Fibroblast of gingiva (primary cell): ENCODE results near the gene CELA1.
"Not testable (repeated sequence)": the region's sequence is repeated elsewhere in the genome, so short reads cannot be mapped to it uniquely, and the experiment has no call there.

ENCODE experiments used
- DNase-seq: peaks from one replicate; pipeline ENCODE4 v3.0.0-alpha.2; 2011; ENCODE audit warnings: low read depth

CELA1 gene

DNA sequence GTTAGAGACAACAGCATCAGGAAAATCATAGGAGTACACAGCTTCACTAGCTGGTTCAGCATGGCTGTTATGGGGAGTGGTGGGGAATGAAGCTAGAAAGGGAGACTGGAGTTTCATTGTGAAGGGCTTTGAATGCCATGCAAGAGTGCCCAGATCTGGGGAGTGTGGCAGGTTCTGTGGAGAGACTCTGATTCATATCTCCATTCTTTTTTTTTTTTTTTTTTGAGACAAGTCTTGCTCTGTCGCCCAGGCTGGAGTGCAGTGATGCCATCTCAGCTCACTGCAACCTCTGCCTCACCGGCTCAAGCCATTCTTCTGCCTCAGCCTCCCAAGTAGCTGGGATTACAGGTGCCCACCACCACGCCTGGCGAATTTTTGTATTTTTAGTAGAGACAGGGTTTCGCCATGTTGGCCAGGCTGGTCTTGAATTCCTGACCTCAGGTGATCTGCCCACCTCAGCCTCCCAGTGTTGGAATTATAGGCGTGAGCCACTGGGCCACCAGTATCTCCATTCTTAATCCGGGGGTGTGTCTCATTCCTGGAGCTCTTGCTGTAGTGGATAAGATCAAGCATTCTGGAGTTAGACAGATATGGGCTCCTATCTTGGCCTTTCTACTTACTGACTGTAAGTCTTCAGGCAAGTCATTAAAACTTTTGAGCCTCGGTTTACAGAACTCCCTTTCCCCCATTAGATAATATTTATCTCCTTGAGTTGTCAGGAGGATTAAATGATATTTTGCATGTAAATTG, 28.2 kb downstream of the CELA1 start:
- not testable (repeated sequence) for DNase-seq

DNA sequence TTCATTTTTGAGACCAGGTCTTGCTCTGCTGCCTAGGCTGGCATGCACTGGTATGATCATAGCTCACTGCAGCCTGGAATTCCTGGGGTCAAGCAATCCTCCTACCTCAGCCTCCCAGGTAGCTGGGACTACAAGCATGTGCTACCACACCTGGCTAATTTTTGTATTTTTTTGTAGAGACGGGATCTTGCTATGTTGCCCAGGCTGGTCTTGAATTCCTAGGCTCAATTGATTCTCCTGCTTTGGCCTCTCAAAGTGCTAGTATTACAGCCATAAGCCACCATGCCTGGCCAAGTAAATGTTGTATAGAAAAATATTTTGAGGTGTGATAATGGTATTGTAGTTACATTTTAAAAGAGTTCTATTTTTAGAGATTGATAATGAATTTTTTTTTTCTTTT, 35.1 kb downstream of the CELA1 start:
- DNase-seq: no peak

DNA sequence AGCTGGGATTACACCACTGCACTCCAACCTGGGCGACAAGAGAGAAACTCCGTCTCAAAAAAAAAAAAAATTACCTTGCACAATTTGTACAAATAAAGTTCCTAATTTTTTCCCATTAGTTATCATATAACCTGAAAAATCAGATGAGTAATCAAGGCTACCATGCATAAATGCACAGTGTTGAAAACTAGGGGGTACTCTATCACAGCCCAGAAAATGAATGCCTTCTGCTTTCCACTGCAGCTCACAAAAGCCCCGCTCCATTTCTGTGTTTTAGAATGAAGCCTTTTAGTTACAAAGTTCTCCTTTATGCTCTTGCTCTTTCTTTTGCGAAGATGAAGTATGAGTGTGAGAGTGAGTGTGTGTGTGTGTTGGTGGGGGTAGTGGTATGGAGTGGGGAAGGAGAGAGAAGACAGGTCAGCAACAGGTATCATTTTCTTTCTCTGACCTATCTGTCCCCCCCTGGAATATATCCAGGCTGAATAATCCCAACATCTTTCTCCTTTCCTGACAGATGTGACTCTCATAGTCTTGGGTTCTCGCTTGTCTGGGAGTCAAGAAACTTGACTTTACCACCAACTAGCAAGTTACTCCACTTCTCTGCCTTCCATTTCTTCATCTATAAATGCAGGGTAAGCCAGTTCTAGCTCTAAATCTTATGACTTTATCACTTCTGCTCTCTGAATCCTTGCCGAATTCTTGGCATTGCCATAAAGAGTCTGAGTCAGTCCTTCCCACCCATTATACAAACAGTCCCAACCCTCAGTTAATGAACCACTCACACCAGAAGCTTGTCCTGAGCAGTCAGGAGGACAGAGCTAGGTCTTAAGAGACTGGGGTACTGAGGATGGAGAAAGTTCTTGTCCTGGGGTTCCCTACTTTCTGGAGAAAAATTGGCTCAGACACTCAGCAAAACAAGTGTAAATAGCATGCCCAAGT, 38.6 kb downstream of the CELA1 start:
- peak; percentile 69 for DNase-seq

DNA sequence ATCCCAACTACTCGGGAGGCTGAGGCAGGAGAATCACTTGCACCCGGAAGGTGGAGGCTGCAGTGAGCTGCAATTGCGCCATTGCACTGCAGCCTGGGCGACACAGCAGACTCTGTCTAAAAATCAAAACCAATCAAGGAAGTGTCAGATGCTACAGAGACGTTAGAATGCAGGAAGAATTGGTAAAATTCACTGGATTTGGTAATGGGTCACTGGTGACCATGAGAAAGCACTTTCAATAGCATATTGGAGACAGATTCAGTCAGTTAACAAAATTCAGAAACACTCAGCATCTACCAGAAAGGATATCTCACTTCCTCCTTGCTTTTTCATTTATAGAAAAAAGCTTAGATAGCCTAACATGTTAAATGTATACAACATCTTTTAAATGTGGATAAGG, 40.0 kb downstream of the CELA1 start:
- DNase-seq: no peak

DNA sequence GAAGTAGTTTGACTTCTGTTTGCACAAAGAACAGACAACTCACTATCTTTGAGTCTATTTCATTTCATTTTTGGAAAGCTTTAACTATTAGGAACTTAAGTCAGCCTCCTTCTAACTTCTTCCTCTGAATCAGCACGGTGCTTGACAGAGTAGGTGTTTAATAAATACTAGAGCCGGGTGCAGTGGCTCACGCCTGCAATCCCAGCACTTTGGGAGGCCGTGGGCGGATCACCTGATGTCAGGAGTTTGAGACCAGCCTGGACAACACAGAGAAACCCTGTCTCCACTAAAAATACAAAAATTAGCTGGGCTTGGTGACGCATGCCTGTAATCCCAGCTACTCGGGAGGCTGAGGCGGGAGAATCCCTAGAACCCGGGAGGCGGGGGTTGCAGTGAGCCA, 45.7 kb downstream of the CELA1 start:
- not testable (repeated sequence) for DNase-seq

DNA sequence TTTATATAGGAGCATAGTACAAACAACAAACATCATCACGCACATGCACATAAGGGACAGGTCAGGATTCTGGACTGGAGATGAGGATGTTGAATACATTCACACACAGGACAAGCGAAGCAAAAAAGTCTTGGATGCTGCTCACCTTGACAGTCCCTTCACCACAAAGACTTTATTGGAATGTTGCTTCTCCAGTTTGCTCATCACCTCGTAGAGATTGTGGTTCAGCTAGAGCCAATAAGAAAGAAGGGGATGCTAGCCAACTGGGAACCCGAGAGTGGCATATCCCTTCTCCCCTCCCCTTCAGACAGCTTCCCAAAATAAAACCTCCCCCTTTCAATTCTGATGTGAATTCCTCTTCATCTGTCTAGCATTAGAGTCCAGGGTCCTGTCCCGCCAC, 50.8 kb downstream of the CELA1 start:
- no peak for DNase-seq

DNA sequence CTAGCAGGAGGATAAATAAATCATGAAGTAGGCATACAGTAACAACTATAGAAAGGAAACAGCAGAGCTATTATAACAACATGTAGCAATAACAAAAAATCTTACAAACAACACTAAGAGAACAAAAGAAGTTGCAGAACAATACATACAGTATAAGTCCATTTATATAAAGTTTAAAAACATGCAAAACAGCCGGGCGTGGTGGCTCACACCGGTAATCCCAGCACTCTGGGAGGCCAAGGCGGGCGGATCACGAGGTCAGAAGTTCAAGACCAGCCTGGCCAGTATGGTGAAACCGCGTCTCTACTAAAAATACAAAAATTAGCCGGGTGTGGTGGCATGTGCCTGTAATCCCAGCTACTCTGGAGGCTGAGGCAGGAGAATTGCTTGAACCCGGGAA, 52.4 kb downstream of the CELA1 start:
- DNase-seq: not testable (repeated sequence)

DNA sequence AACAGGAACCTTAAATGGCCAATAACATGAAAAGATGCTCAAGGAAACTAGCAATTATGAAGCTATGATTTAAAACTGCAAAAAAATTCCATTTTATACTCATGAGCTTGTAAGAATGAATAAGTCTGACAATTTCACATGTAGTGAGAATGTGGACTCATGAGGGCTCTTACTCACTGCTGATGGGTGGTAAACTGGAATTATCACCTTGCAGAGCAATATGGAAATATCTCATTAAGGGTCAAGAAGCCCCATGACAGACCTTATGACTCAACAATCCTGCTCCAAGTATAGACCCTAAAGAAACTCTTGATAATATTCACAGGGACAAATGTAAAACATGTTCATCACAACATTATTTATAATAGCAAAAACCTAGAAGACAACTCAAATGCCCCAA, 52.8 kb downstream of the CELA1 start:
- DNase-seq: no peak

DNA sequence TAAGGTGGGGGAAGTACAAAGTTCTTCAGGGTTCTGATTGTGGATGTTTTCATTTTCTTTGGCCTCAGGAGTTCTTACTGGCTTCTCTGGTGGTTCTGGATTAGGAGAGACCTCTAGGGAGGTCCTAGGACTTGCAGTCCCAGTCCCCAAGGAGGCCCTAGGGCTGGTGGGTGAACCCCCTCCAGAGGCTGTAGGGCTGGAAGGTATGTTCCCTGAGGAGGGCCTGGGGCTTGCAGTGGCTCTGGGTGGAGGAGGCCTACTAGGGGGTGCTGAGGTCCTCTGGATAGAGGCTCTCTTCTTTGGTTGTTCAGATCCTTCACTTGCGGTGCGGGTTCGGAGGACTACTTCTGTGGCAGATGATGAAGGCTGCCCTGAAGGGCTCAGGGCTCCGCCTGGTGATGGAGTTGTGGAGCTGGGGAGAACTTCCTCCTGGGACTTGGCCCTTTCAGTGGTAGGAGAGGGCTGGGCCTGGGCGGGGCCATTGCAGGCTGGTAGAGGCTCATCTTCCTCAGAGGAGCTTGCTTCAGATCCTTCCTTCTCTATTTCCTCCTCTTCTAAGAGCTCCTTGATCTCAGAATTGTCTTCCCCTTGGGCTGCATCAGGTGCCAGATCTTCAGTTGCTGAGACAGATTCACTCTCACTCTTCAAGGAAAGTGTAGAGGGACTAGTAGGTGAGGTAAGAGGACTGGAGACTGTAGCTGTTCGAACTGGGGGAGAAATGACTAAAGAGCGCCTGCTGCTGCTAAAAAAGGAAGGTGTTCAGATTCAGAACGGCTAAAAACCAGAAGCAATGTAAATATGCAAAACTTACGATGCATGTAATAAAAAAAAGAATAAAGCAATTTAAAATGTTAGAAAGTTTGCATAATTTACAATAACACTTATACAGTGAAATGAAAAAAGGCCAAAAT, 54.6 kb downstream of the CELA1 start:
- DNase-seq: not testable (repeated sequence)

DNA sequence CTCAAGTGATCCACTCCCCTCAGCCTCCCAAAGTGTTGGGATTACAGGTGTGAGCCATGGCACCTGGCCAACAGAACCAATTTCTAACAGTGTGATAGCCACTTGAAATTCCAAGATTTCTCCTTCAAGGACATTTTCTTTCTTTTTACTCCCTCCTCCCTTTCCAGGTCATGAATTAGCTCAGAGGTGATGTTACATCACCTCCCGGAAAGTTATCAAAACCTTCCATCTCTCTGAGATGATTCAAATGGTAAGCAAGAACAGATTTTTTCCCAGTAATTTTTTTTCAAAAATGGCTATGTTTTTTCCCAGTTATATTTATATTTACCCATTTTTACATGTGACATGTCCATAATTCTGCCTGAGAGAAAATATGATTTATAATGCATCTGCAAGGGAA, 60.6 kb downstream of the CELA1 start:
- no peak for DNase-seq

DNA sequence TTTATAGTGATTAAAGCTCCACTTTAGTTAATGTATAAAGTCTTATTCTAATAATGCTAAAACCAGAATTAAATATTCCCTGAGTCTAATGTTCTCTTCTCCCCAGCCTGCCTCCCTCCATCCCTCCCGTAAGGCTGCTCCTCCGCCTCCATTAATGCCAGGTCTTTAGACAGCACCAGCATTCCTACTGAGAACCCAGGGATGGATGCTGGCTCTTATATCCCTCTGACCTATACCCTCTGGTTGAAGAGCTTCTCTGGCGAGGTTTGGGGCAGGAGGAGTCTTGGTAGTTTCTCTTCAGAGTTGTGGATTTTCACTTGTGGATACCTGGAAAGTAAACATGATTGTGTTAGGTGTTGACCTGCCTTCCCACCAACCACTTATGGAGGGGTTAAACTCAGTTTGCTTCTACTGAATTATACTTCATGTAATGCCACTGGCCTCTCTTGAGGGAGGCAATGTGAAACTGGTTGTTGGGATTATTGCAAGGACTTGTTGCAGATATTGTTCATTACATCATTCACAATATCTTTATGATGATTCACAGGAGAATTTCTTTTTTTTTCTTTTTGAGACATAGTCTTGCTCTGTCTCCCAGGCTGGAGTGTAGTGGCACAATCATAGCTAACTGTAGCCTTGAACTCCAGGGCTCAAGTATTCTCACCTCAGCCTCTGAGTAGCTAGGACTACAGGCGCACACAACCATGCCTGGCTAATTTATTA, 65.1 kb downstream of the CELA1 start:
- peak; percentile 52 for DNase-seq
